GM12875 (cell line): ENCODE measurements around the gene CAPRIN1.

Experiments
- H3K4me3 ChIP-seq: one replicate; pipeline ENCODE4 v1.5.1; 2011; ENCODE audit warnings: low read depth, low read length, control low read depth
- CTCF ChIP-seq: IDR thresholded peaks from 2 replicates; pipeline ENCODE4 v1.5.1; 2011; ENCODE audit warnings: low read depth, mild to moderate bottlenecking, control low read depth, inconsistent platforms, low read length, moderate library complexity, borderline replicate concordance; ENCODE audit not compliant: insufficient read depth

The CAPRIN1 gene

GRCh38 chr11:34149786-34150185 lies 98.3 kb downstream of the CAPRIN1 start:
- no peak overlapping the region for H3K4me3 ChIP-seq
- peak; percentile 32 for TF ChIP-seq CTCF

- TF ChIP-seq CTCF, result no peak
- H3K4me3 ChIP-seq, result no peak overlapping the region
Measured at GRCh38 chr11:34150494-34151151, 99.1 kb downstream of the CAPRIN1 start.
